Subcutaneous abdominal adipose tissue (tissue), 5 donors: ENCODE results near the gene CAMK2B.

ENCODE experiments used
- H3K27ac ChIP-seq: one replicate; pipeline ENCODE4 v1.7.0; 2013; ENCODE audit warnings: low read depth, mild to moderate bottlenecking, inconsistent platforms, low read length, moderate library complexity
- H3K27me3 ChIP-seq, 5 donors: one replicate each; pipeline ENCODE4 v1.7.0; 2013; ENCODE audit warnings: low read length in 5 of 5, inconsistent platforms in 1 of 5; ENCODE audit not compliant: control insufficient read depth in 5 of 5, insufficient read depth in 4 of 5
- H3K36me3 ChIP-seq, 5 donors: one replicate each; pipeline ENCODE4 v1.7.0; 2013; ENCODE audit warnings: low read length in 5 of 5; ENCODE audit not compliant: control insufficient read depth in 5 of 5, insufficient read depth in 5 of 5
- H3K4me1 ChIP-seq, 5 donors: one replicate each; pipeline ENCODE4 v1.7.0; 2013; ENCODE audit warnings: low read length in 5 of 5, mild to moderate bottlenecking in 3 of 5, moderate library complexity in 1 of 5; ENCODE audit not compliant: control insufficient read depth in 5 of 5, insufficient read depth in 5 of 5
- H3K4me3 ChIP-seq, 5 donors: one replicate each; pipeline ENCODE4 v1.7.0; 2013; ENCODE audit warnings: low read length in 5 of 5, low read depth in 1 of 5
- H3K9ac ChIP-seq, 5 donors: one replicate each; pipeline ENCODE4 v1.7.0; 2013; ENCODE audit warnings: low read length in 5 of 5, mild to moderate bottlenecking in 4 of 5, moderate library complexity in 3 of 5
- H3K9me3 ChIP-seq, 5 donors: one replicate each; pipeline ENCODE4 v1.7.0; 2013; ENCODE audit warnings: low read length in 5 of 5; ENCODE audit not compliant: control insufficient read depth in 5 of 5
- donor health status: healthy.
- donor health status: healthy.
- donor health status: healthy.
- donor health status: healthy.
- donor health status: healthy.

Gene CAMK2B

DNA sequence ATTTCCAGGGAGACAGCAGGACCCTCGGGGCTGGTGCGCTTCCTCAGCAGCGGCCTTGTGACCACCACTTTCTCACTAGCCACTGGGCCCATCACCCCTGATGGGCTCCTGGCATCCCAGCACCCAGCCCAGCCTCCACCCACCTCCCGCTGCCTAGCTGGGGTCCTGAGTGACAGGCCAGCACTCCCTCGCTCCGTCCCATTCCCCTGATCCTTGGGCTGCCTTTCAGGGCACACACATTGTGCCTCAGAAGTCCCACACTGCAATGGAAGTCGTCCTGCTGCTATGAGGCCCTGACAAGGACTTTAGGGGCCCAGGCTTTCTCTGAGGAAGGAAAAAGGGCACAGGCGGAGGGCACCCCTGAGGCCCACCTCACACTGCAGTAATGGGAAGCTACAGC, 12.4 kb downstream of the CAMK2B start:
- peaks cover 0 to 18% (median 15%) of the 10 kb centered on the region in 5 donors for H3K4me1 ChIP-seq
- H3K9ac ChIP-seq, result no peak overlapping the region
- H3K27me3 ChIP-seq, result peaks cover 6 to 14% (median 10%) of the 10 kb centered on the region in 5 donors
- H3K4me3 ChIP-seq, result no peak overlapping the region
- no peak overlapping the region for H3K27ac ChIP-seq
- H3K36me3 ChIP-seq, result no peaks in the 10 kb centered on the region
- peaks cover 0 to 6% (median 5%) of the 10 kb centered on the region in 5 donors for H3K9me3 ChIP-seq

DNA sequence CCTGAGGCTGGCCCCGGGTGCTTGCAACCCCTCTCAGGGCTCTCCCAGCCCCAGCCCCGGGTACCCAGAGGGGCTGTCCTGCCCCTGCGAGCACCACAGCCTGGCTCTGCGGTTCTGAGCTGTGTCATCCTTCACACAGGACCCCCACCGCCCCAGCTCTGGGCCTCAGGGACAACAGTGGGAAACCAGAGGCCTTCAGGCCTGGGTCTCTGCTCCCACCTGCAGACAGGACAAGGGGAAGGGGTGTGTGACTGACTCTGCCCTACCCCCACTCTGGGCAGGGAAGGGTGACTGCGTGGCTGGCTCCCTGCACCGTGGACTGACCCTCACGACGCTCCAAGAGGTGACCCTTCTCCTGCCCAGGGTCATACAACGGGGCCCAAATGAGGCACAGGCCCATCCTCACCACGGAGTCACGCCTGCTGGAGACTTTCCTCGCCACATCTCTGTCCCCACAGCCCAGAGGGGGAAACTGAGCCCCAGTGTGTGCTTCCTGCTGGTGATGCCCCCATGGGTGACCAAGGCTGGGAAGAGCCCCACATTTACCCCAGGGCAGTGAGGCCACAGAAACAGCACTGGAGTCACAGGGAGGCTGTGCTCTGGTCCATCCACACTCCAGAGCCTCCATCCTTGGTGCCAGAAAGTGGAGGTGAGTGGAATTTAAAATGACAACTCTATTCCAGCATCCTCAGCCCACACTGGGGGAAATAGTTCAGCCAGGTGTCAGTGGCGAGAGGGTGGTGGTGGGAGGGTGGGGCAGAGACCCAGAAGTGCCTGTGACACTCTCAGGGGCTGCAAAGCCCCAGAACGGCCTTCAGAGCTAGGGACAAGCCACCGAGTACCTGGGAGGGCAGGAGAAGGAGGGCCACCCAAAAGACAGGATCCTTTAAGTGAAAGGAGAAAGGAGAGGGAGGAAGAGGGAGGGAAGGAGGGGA, 13.6 kb downstream of the CAMK2B start:
- no peaks in the 10 kb centered on the region for H3K36me3 ChIP-seq
- no peak overlapping the region for H3K27ac ChIP-seq
- H3K27me3 ChIP-seq, result peaks cover 6 to 14% (median 10%) of the 10 kb centered on the region in 5 donors
- peaks cover 0 to 6% (median 5%) of the 10 kb centered on the region in 5 donors for H3K9me3 ChIP-seq
- H3K9ac ChIP-seq, result no peak overlapping the region
- H3K4me3 ChIP-seq, result no peak overlapping the region
- H3K4me1 ChIP-seq, result peaks cover 0 to 18% (median 15%) of the 10 kb centered on the region in 5 donors

DNA sequence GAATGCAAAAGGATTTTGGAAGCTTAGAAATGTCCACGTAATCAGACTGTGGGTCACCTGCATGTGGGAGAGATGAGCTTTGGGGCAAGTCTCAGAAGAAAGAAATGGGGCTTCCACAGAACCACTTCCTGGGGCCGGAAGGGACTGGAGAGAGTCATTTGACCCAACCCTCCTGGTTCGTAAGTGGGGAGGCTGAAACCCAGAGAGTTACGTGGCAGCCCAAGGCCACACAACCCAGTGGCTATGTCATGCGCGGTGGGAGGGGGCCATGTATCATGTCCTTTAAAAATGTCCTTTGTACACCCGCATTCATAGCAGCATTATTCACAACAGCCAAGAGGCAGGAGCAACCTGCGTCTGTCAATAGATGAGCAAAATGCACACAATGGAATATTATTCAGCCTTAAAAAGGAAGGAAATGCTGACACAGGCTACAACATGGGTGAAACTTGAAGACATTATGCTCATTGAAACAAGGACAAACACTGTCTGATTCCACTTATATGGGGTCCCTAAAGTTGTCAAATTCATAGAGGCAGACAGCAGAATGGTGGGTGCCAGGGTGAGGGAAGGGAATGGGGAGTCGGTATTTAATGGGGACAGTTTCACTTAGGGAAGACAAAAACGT, 15.1 kb downstream of the CAMK2B start:
- H3K4me1 ChIP-seq, result peaks cover 0 to 18% (median 15%) of the 10 kb centered on the region in 5 donors
- H3K9me3 ChIP-seq, result peaks cover 0 to 4% (median 2%) of the 10 kb centered on the region in 5 donors
- H3K4me3 ChIP-seq, result peak overlapping the region in 3 of 5 donors; percentile 39 to 57 (median 47)
- peak overlapping the region in 1 of 5 donors; percentile 9 for H3K9ac ChIP-seq
- peaks cover 6 to 14% (median 11%) of the 10 kb centered on the region in 5 donors for H3K27me3 ChIP-seq
- H3K36me3 ChIP-seq, result no peaks in the 10 kb centered on the region
- no peak overlapping the region for H3K27ac ChIP-seq

DNA sequence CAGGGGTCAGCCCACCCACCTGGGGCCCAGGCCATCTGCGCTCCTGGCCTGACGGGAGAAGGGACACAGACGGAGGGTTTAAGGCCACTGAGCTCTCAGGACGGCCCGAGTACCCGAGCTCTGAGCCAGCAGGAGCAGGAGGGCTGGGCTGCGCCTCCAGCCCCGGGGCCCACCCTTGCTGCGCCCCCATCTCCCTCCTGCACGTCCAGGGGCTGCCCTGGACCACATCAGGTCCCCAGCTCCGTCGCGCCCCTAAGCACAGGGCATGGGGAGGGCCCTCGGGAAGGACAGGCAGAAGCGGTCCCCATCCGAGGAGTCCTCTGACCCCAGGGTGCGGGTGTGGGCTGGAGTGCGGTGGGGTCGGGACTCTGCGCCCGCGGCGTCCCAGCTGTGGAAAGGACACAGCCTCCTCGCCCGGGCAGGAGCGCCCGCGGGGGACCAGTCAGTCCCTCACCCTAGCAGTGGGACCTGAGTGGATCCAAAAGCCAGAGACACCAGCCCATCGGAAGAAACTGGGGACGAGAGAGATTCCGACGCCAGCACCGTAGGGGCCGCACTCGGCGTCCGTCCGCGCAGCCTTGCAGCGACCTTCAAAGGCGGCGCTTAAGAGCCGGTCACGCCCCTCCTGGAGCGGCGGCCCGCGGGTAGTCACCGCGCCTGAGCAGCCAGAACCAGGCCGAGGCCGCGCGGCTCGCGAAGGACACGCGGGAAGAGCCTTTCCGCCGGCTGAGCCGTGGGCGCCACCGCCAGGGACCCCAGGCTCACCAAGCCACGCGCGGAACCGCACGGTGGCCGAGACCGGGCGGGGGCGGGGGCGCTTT, 15.9 kb downstream of the CAMK2B start:
- peaks cover 0 to 2% (median 0%) of the 10 kb centered on the region in 5 donors for H3K9me3 ChIP-seq
- H3K27me3 ChIP-seq, result peaks cover 6 to 14% (median 11%) of the 10 kb centered on the region in 5 donors
- H3K4me1 ChIP-seq, result peaks cover 0 to 18% (median 15%) of the 10 kb centered on the region in 5 donors
- peak overlapping the region in 2 of 5 donors; percentile 9 to 58 for H3K9ac ChIP-seq
- no peak overlapping the region for H3K27ac ChIP-seq
- H3K36me3 ChIP-seq, result no peaks in the 10 kb centered on the region
- peak overlapping the region in 4 of 5 donors; percentile 39 to 57 (median 52) for H3K4me3 ChIP-seq

DNA sequence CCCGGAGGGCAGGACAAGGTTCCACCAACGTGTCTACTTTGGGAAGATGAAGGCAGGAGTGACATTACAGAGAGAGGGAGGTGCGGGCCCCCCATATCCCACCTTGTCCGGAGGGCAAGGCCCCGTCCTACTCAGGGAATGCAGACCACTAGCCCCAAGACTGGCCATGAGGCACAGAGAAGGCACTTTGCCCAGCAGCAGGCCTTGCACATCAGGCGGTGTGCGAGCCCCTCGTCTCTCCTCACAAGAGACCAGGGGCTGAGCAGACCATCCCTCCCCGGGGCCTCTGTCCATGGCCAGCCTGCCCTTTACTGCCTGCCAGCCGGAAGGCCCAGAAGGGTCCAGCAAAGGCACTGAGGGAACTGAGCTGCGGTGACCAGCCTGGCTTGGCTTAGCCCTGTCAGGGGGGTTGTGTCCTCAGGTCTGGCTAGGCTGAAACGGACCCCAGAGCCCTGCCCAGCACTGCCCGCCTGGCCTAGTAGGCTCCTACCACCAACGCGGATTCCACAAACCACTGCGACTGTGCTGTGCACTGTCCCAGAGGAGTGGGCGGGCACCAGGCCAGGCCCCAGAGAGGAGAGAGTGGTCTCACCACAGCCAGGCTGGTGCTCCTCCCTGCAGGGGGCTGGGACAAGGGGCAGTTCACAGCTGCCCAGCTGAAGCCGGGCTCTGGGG, 16.7 kb downstream of the CAMK2B start:
- H3K4me1 ChIP-seq, result peaks cover 0 to 18% (median 15%) of the 10 kb centered on the region in 5 donors
- H3K9ac ChIP-seq, result no peak overlapping the region
- H3K4me3 ChIP-seq, result peak overlapping the region in 1 of 5 donors; percentile 57
- H3K27me3 ChIP-seq, result peaks cover 6 to 14% (median 11%) of the 10 kb centered on the region in 5 donors
- H3K36me3 ChIP-seq, result no peaks in the 10 kb centered on the region
- H3K9me3 ChIP-seq, result no peaks in the 10 kb centered on the region
- no peak overlapping the region for H3K27ac ChIP-seq

DNA sequence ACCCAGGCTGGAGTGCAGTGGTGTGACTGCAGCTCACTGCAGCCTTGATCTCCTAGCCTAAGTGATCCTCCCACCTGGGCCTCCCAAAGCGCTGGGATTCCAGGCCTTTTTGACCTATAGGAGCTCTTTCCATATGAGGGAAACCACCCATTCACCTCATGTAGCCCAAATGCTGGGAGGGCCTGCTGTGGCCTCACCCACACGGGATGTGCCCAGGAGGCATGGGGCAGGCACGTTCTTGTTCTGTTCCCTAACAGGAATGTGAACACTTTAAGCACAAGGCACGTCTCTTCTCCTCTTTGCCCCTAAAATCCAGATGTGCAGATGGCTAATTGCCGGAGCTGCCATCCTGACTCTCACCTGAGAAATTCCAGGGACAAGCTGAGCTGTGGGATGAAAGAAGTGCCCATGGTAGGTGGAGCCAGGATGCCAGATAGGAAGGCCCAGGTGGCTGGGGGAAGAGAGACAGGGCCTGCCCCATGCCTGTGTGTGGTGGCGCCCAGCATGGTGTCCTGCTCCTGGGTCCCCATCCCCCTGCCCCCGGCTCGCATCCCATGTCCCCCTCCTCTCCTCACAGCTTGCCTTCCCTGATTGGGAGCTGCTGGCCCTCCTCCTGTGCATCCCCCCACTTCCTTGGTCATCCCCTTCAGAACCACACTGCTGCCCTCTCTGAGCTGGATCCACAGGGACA, 17.3 kb downstream of the CAMK2B start:
- Histone ChIP-seq H3K27me3 (peaks cover 6 to 14% (median 11%) of the 10 kb centered on the region in 5 donors), H3K4me1 (peaks cover 0 to 18% (median 15%) of the 10 kb centered on the region in 5 donors), H3K27ac (no peak overlapping the region)

DNA sequence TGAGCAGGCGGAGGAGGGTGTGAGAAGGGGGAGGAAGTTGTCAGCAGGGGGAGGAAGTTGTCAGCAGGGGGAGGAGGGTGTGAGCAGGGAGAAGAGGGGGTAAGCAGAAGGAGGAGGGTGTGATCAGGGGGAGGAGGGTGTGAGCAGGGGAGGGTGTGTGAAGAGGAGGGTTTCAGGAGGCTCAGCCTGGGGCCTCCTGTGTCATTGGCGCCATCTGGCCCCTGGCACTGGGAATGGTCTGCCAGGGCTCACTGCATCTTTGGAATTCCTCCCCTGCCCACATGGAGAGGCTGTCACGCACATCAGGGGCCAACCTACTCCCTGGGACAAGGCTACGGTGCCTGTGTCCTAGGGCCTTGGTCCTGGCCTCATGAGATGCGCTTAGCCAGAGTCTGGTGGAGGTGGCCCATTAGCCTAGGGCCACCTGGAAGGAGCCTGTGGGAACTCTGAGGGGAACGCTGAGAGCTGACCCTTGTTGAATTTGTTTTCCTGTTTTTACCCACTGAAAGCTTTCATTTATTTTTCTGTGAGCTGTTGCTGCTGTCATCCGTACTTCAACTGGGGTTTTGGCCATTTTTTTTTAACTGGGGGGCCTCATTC, 18.0 kb downstream of the CAMK2B start:
- H3K27ac ChIP-seq, result no peak overlapping the region

More for the DNA sequence above, 17.3 kb downstream of the CAMK2B start:
- H3K9ac ChIP-seq, result no peak overlapping the region
- no peaks in the 10 kb centered on the region for H3K9me3 ChIP-seq
- no peaks in the 10 kb centered on the region for H3K36me3 ChIP-seq
- H3K4me3 ChIP-seq, result no peak overlapping the region

DNA sequence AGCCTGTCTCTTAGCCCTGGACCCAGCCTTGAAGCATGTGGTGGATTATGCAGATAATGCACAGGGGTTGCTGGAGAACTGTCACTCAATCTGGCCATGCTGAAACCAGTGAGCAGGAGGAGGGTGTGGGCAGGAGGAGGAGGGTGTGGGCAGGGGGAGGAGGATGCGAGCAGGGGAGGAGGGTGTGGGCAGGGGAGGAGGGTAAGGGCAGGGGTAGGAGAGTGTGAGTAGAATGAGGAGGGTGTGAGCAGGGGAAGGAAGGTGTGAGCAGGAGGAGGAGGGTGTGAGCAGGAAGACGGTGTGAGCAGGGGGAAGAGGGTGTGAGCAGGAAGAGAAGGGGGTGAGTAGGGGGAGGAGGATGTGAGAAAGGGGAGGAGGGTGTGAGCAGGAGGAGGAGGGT, 18.8 kb downstream of the CAMK2B start:
- Histone ChIP-seq H3K27ac (no peak overlapping the region), H3K4me3 (no peak overlapping the region), H3K9me3 (peaks cover 0 to 7% (median 0%) of the 10 kb centered on the region in 5 donors), H3K36me3 (no peaks in the 10 kb centered on the region), H3K27me3 (peaks cover 6 to 14% (median 10%) of the 10 kb centered on the region in 5 donors), H3K4me1 (peaks cover 0 to 18% (median 15%) of the 10 kb centered on the region in 5 donors), H3K9ac (no peak overlapping the region)

More for the DNA sequence above, 18.0 kb downstream of the CAMK2B start:
- Histone ChIP-seq H3K36me3 (no peaks in the 10 kb centered on the region), H3K27me3 (peaks cover 6 to 14% (median 11%) of the 10 kb centered on the region in 5 donors), H3K4me3 (no peak overlapping the region), H3K9ac (no peak overlapping the region), H3K9me3 (peaks cover 0 to 3% (median 0%) of the 10 kb centered on the region in 5 donors), H3K4me1 (peaks cover 0 to 18% (median 15%) of the 10 kb centered on the region in 5 donors)
